GM12891 (cell line): ENCODE data around the gene MAEL.

Experiments used
- PAX5 ChIP-seq: IDR thresholded peaks from 2 replicates; pipeline ENCODE4 v1.6.1; 2011; ENCODE audit warnings: low read length, moderate library complexity, mild to moderate bottlenecking; ENCODE audit not compliant: insufficient read depth, severe bottlenecking
- POLR2A ChIP-seq: IDR thresholded peaks from 2 replicates; pipeline ENCODE4 v1.6.1; 2011; ENCODE audit warnings: low read depth, low read length, control low read depth
- POLR2AphosphoS5 ChIP-seq: IDR thresholded peaks from 2 replicates; pipeline ENCODE4 v1.6.1; 2011; ENCODE audit warnings: low read depth, low read length, control low read depth
- POU2F2 ChIP-seq: IDR thresholded peaks from 2 replicates; pipeline ENCODE4 v1.6.1; 2011; ENCODE audit warnings: low read depth, mild to moderate bottlenecking, control low read depth, low read length, moderate library complexity
- SPI1 ChIP-seq: IDR thresholded peaks from 2 replicates; pipeline ENCODE4 v1.6.1; 2011; ENCODE audit warnings: low read depth, low read length, control low read depth
- TAF1 ChIP-seq: IDR thresholded peaks from 2 replicates; pipeline ENCODE4 v1.6.1; 2011; ENCODE audit warnings: low read depth, low read length, control low read depth

- TF ChIP-seq POLR2A (no peak), SPI1 (no peak), TAF1 (no peak), POLR2AphosphoS5 (no peak), PAX5 (no peak), POU2F2 (no peak)
These were observed 10.5 kb downstream of the MAEL start for GRCh38 chr1:166999500-167000055.
